Liver (tissue), 9 donors: ENCODE data around the gene IL17B. TPM values are rescaled to one million over a fixed set of nuclear protein-coding genes. Genes with fewer than 3 reads are reported as not detected.

ENCODE experiments used
- DNase-seq: peaks from one replicate; pipeline ENCODE4 v3.0.0-alpha.2; 2017; ENCODE audit warnings: low spot score
- H3K27ac ChIP-seq, 2 donors: one replicate each; pipeline ENCODE4 v1.7.0; 2013; ENCODE audit warnings: inconsistent platforms in 2 of 2, low read length in 2 of 2, control low read depth in 1 of 2, low read depth in 1 of 2, mild to moderate bottlenecking in 1 of 2
- H3K27me3 ChIP-seq, 4 donors: one replicate each; pipeline versions ENCODE4 v1.6.1 to v1.7.0; 2013; ENCODE audit warnings: low read length in 3 of 4, inconsistent platforms in 1 of 4, mild to moderate bottlenecking in 1 of 4, moderate library complexity in 1 of 4; ENCODE audit not compliant: control insufficient read depth in 4 of 4, insufficient read depth in 4 of 4
- H3K36me3 ChIP-seq, 4 donors: one replicate each; pipeline versions ENCODE4 v1.6.1 to v1.7.0; 2013; ENCODE audit warnings: low read length in 3 of 4, mild to moderate bottlenecking in 3 of 4, low read depth in 1 of 4, moderate library complexity in 1 of 4; ENCODE audit not compliant: control insufficient read depth in 4 of 4, insufficient read depth in 3 of 4
- H3K4me1 ChIP-seq, 4 donors: one replicate each; pipeline versions ENCODE4 v1.6.1 to v1.7.0; 2013; ENCODE audit warnings: low read length in 3 of 4, mild to moderate bottlenecking in 3 of 4, moderate library complexity in 1 of 4; ENCODE audit not compliant: control insufficient read depth in 4 of 4, insufficient read depth in 4 of 4
- H3K4me3 ChIP-seq, 3 donors: one replicate each; pipeline versions ENCODE4 v1.6.1 to v1.7.0; 2013; ENCODE audit warnings: low read length in 3 of 3, control low read depth in 1 of 3, low read depth in 1 of 3, mild to moderate bottlenecking in 1 of 3
- H3K9ac ChIP-seq, 2 donors: one replicate each; pipeline ENCODE4 v1.7.0; 2013; ENCODE audit warnings: low read length in 2 of 2, mild to moderate bottlenecking in 2 of 2, moderate library complexity in 2 of 2, control low read depth in 1 of 2, low read depth in 1 of 2
- H3K9me3 ChIP-seq, 4 donors: one replicate each; pipeline versions ENCODE4 v1.6.1 to v1.7.0; 2013; ENCODE audit warnings: low read length in 3 of 4; ENCODE audit not compliant: control insufficient read depth in 4 of 4
- EGR1 ChIP-seq, 2 donors: IDR thresholded peaks; 2 replicates each; pipeline ENCODE4 v1.6.1; 2016 to 2018; ENCODE audit warnings: antibody characterized with exemption in 2 of 2, low read depth in 2 of 2
- FOXA1 ChIP-seq: IDR thresholded peaks from 2 replicates; pipeline ENCODE4 v1.6.1; 2016; ENCODE audit warnings: antibody characterized with exemption
- FOXA2 ChIP-seq: IDR thresholded peaks from 2 replicates; pipeline ENCODE4 v1.6.1; 2016; ENCODE audit warnings: antibody characterized with exemption
- GABPA ChIP-seq, 2 donors: IDR thresholded peaks in 1 of 2; conservative IDR thresholded peaks in 1 of 2; 2 replicates each; pipeline ENCODE4 v1.6.1; 2016; ENCODE audit warnings: antibody characterized with exemption in 2 of 2, mild to moderate bottlenecking in 1 of 2, moderate library complexity in 1 of 2
- HNF4A ChIP-seq, 2 donors: conservative IDR thresholded peaks; 2 replicates each; pipeline ENCODE4 v1.6.1; 2016; ENCODE audit warnings: antibody characterized with exemption in 2 of 2, mild to moderate bottlenecking in 2 of 2
- HNF4G ChIP-seq: IDR thresholded peaks from 2 replicates; pipeline ENCODE4 v1.6.1; 2016; ENCODE audit warnings: antibody characterized with exemption
- JUND ChIP-seq, 2 donors: IDR thresholded peaks; 2 replicates each; pipeline ENCODE4 v1.6.1; 2016; ENCODE audit warnings: antibody characterized with exemption in 2 of 2
- NR2F2 ChIP-seq: IDR thresholded peaks from 2 replicates; pipeline ENCODE4 v1.6.1; 2016; ENCODE audit warnings: antibody characterized with exemption
- RAD21 ChIP-seq, 2 donors: IDR thresholded peaks; 2 replicates each; pipeline ENCODE4 v1.6.1; 2016; ENCODE audit warnings: antibody characterized with exemption in 2 of 2, mild to moderate bottlenecking in 2 of 2
- RXRA ChIP-seq, 2 donors: IDR thresholded peaks; 2 replicates each; pipeline ENCODE4 v1.6.1; 2017 to 2018; ENCODE audit warnings: antibody characterized with exemption in 2 of 2, mild to moderate bottlenecking in 1 of 2
- SP1 ChIP-seq: IDR thresholded peaks from 2 replicates; pipeline ENCODE4 v1.6.1; 2018; ENCODE audit warnings: antibody characterized with exemption, mild to moderate bottlenecking
- TAF1 ChIP-seq: conservative IDR thresholded peaks from 2 replicates; pipeline ENCODE4 v1.6.1; 2016; ENCODE audit warnings: antibody characterized with exemption, mild to moderate bottlenecking
- YY1 ChIP-seq: IDR thresholded peaks from 2 replicates; pipeline ENCODE4 v1.6.1; 2016; ENCODE audit warnings: antibody characterized with exemption, mild to moderate bottlenecking
- WGBS: extraction: QIAGEN DNeasy Blood & Tissue Kit; methylation state at CpG from one replicate; pipeline ENCODE4 v1.1.7; 2013; 5-methylcytosine and 5-hydroxymethylcytosine counted together
- polyA plus RNA-seq, 2 donors: library from polyadenylated mRNA; stranded (reverse) in 1 of 2; unstranded in 1 of 2; fragments of 200-250 nt in 1 of 2; fragments of >200 nt in 1 of 2; fragmentation: Nextera tagmentation in 1 of 2; extraction: Ambion mirVana in 1 of 2; gene quantifications; one replicate each; pipeline versions ENCODE4 v1.2.1 to v1.2.3, GENCODE V29; 2013 to 2015
- total RNA-seq, 2 donors: library from RNA; depleted of rRNA; stranded (reverse); fragments of >200 nt; gene quantifications; one replicate each; pipeline ENCODE4 v1.2.3, GENCODE V29; 2014
- TF ChIP-seq, protein P1 (sequence below): IDR thresholded peaks from 2 replicates; pipeline ENCODE4 v1.6.1; 2016; ENCODE audit warnings: antibody characterized with exemption, mild to moderate bottlenecking
- TF ChIP-seq, protein P2 (sequence below): IDR thresholded peaks from 2 replicates; pipeline ENCODE4 v1.6.1; 2016; ENCODE audit warnings: antibody characterized with exemption
- TF ChIP-seq, protein P3 (sequence below): IDR thresholded peaks from 2 replicates; pipeline ENCODE4 v1.6.1; 2016; ENCODE audit warnings: antibody characterized with exemption
- TF ChIP-seq, protein P4 (sequence below): fragments of 150-350 bp; IDR thresholded peaks from 2 replicates; pipeline ENCODE4 v1.5.1; 2017; ENCODE audit warnings: improper control_type of control experiment, low read depth, low read length; ENCODE audit not compliant: missing input control
- TF ChIP-seq, protein P5 (sequence below): IDR thresholded peaks from 2 replicates; pipeline ENCODE4 v1.6.1; 2016; ENCODE audit warnings: antibody characterized with exemption
- donor health status: healthy.
- donor health status: healthy.
- donor health status: healthy.
- donor health status: healthy.
- donor health status: healthy.

The IL17B gene
- total and polyA plus RNA-seq, 4 donors, result not detected

DNA sequence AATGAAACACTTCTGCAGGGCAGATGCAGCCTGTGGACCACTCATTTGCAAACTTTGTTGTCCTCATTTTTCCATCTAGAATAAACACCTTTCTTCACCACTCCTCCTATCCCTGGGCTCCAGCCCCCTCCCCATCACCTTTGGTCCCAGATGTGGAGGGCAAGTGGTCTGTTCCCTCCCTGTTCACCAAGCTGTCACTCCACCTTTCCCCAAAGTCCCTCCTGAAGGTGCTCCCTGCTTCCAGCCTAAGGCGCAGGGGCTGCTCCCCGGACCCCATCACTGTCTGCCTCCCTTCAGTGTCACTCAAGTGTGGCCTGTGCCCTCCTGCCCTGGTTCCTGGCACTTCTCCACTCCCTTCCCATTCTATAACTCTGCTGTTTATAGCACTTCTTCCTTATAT, 14.4 kb downstream of the IL17B start:
- no peaks in the 10 kb centered on the region for H3K4me1 ChIP-seq
- no peak overlapping the region for H3K4me3 ChIP-seq
- no peaks in the 10 kb centered on the region for H3K9me3 ChIP-seq
- H3K27me3 ChIP-seq, result no peaks in the 10 kb centered on the region
- H3K9ac ChIP-seq, result no peak overlapping the region
- H3K36me3 ChIP-seq, result no peaks in the 10 kb centered on the region
- no peak overlapping the region for H3K27ac ChIP-seq
- 95% methylated on average over 2 of the region's 2 CpGs for WGBS
- no peak for DNase-seq
- TF ChIP-seq, protein P1, sequence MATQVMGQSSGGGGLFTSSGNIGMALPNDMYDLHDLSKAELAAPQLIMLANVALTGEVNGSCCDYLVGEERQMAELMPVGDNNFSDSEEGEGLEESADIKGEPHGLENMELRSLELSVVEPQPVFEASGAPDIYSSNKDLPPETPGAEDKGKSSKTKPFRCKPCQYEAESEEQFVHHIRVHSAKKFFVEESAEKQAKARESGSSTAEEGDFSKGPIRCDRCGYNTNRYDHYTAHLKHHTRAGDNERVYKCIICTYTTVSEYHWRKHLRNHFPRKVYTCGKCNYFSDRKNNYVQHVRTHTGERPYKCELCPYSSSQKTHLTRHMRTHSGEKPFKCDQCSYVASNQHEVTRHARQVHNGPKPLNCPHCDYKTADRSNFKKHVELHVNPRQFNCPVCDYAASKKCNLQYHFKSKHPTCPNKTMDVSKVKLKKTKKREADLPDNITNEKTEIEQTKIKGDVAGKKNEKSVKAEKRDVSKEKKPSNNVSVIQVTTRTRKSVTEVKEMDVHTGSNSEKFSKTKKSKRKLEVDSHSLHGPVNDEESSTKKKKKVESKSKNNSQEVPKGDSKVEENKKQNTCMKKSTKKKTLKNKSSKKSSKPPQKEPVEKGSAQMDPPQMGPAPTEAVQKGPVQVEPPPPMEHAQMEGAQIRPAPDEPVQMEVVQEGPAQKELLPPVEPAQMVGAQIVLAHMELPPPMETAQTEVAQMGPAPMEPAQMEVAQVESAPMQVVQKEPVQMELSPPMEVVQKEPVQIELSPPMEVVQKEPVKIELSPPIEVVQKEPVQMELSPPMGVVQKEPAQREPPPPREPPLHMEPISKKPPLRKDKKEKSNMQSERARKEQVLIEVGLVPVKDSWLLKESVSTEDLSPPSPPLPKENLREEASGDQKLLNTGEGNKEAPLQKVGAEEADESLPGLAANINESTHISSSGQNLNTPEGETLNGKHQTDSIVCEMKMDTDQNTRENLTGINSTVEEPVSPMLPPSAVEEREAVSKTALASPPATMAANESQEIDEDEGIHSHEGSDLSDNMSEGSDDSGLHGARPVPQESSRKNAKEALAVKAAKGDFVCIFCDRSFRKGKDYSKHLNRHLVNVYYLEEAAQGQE, result no peak

DNA sequence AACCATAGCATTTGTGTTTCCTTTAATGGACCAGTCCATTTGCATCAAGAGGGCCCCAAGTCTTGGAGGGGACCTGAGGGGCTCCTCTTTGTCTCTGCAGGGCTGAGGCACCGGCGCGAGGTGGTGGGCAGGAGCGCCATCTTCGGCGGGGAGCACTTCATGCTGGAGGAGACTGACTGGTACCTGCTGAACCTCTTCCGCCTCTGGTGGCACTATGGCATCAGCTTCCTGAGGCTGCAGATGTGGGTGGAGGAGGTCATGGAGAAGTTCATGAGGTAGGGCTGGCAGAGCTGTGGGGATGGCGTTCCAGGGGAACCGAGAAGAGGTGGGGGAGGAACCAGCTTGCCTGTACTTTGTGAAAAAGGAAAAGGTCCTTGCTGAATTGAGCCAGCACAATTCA, 15.2 kb downstream of the IL17B start:
- Histone ChIP-seq H3K9ac (no peak overlapping the region), H3K4me3 (no peak overlapping the region), H3K27me3 (no peaks in the 10 kb centered on the region), H3K9me3 (no peaks in the 10 kb centered on the region), H3K36me3 (no peaks in the 10 kb centered on the region), H3K4me1 (no peaks in the 10 kb centered on the region), H3K27ac (no peak overlapping the region)
- WGBS, result 95% methylated on average over 9 of the region's 9 CpGs
- TF ChIP-seq FOXA2, result no peak
- DNase-seq, result no peak

DNA sequence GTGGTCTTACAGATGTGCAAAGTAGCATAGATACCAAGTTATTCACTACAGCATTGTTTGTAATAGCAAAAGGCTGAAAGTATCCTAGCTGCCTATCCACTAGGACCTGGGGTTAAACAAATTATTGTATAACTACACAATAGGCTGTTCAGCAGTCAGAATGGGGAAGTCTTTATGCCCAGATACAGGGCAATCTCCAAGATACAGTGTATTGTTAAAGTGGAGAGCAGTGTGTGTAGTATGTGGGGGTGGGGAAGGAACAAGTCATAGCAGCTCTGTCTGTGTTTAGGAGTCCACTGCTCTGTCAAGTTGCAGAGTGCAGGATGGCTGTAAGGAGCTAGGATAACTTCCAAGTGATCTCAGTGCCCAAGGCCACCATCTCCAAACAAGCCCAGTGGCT, 15.7 kb downstream of the IL17B start:
- Histone ChIP-seq H3K36me3 (no peaks in the 10 kb centered on the region), H3K27me3 (no peaks in the 10 kb centered on the region), H3K9me3 (no peaks in the 10 kb centered on the region), H3K4me1 (peaks cover 0 to 2% (median 0%) of the 10 kb centered on the region in 4 donors), H3K4me3 (no peak overlapping the region), H3K9ac (no peak overlapping the region), H3K27ac (no peak overlapping the region)
- TF ChIP-seq RAD21 (IDR thresholded peaks at IDR 0.05) (no peak), HNF4G (no peak), NR2F2 (no peak), GABPA (IDR thresholded peaks at IDR 0.05 in 1 of 2, conservative IDR thresholded peaks at IDR 0.05 in 1 of 2) (no peak), SP1 (no peak), FOXA1 (no peak), FOXA2 (no peak), TAF1 (no peak), YY1 (no peak), RXRA (IDR thresholded peaks at IDR 0.05) (no peak), HNF4A (conservative IDR thresholded peaks at IDR 0.05) (no peak), JUND (IDR thresholded peaks at IDR 0.05) (no peak), EGR1 (IDR thresholded peaks at IDR 0.05; ENCODE audit: low read depth in 2 of 2) (no peak)
- TF ChIP-seq, protein P1, result no peak
- TF ChIP-seq, protein P2, sequence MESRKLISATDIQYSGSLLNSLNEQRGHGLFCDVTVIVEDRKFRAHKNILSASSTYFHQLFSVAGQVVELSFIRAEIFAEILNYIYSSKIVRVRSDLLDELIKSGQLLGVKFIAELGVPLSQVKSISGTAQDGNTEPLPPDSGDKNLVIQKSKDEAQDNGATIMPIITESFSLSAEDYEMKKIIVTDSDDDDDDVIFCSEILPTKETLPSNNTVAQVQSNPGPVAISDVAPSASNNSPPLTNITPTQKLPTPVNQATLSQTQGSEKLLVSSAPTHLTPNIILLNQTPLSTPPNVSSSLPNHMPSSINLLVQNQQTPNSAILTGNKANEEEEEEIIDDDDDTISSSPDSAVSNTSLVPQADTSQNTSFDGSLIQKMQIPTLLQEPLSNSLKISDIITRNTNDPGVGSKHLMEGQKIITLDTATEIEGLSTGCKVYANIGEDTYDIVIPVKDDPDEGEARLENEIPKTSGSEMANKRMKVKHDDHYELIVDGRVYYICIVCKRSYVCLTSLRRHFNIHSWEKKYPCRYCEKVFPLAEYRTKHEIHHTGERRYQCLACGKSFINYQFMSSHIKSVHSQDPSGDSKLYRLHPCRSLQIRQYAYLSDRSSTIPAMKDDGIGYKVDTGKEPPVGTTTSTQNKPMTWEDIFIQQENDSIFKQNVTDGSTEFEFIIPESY, result no peak
- TF ChIP-seq, protein P3, sequence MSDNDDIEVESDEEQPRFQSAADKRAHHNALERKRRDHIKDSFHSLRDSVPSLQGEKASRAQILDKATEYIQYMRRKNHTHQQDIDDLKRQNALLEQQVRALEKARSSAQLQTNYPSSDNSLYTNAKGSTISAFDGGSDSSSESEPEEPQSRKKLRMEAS, result no peak
- TF ChIP-seq, protein P4, sequence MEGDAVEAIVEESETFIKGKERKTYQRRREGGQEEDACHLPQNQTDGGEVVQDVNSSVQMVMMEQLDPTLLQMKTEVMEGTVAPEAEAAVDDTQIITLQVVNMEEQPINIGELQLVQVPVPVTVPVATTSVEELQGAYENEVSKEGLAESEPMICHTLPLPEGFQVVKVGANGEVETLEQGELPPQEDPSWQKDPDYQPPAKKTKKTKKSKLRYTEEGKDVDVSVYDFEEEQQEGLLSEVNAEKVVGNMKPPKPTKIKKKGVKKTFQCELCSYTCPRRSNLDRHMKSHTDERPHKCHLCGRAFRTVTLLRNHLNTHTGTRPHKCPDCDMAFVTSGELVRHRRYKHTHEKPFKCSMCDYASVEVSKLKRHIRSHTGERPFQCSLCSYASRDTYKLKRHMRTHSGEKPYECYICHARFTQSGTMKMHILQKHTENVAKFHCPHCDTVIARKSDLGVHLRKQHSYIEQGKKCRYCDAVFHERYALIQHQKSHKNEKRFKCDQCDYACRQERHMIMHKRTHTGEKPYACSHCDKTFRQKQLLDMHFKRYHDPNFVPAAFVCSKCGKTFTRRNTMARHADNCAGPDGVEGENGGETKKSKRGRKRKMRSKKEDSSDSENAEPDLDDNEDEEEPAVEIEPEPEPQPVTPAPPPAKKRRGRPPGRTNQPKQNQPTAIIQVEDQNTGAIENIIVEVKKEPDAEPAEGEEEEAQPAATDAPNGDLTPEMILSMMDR, result no peak
- TF ChIP-seq, protein P5, sequence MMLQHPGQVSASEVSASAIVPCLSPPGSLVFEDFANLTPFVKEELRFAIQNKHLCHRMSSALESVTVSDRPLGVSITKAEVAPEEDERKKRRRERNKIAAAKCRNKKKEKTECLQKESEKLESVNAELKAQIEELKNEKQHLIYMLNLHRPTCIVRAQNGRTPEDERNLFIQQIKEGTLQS, result no peak
- DNase-seq, result no peak
